ENCODE measurements around the gene SLC41A3. TPM values are rescaled to one million over a fixed set of nuclear protein-coding genes. Genes with fewer than 3 reads are reported as not detected.
"Not testable (repeated sequence)": the region's sequence is repeated elsewhere in the genome, so short reads cannot be mapped to it uniquely, and the experiment has no call there.

SLC41A3 gene
- total RNA-seq, 4 donors from 2014 or later, result 31.0 to 62.7 (median 37.5) TPM

- WGBS, 2 donors (ENCODE audit: low coverage in 1 of 2), result 18 to 27% methylated on average over 3 of the region's 3 CpGs
- ATAC-seq, result no peak
- H3K9me3 ChIP-seq, result peaks cover 0 to 16% (median 0%) of the 10 kb centered on the region in 3 donors
- no peak overlapping the region for H3K27ac ChIP-seq
- H3K4me1 ChIP-seq, result no peaks in the 10 kb centered on the region
- TF ChIP-seq POLR2A (IDR thresholded peaks at IDR 0.05) (no peak), EP300 (IDR thresholded peaks at IDR 0.05) (no peak), POLR2AphosphoS5 (IDR thresholded peaks at IDR 0.05) (no peak), CTCF (IDR thresholded peaks at IDR 0.05) (no peak)
- no peaks in the 10 kb centered on the region for H3K27me3 ChIP-seq
- peaks cover 0 to 67% of the 10 kb centered on the region in 2 donors for H3K36me3 ChIP-seq
- no peak overlapping the region for H3K4me3 ChIP-seq
Measured at GRCh38 chr3:126005951-126006350, 78.0 kb downstream of the SLC41A3 start.

GRCh38 chr3:126004692-126005091 lies 79.2 kb downstream of the SLC41A3 start:
- Histone ChIP-seq H3K36me3 (peaks cover 0 to 56% of the 10 kb centered on the region in 2 donors), H3K9me3 (peaks cover 0 to 28% (median 0%) of the 10 kb centered on the region in 3 donors), H3K27ac (no peak overlapping the region), H3K4me3 (no peak overlapping the region), H3K27me3 (no peaks in the 10 kb centered on the region), H3K4me1 (no peaks in the 10 kb centered on the region)
- ATAC-seq, result no peak
- 67% methylated on average over 1 of the region's 7 CpGs; no CpG with 5 or more reads in 1 of the 2 donors for WGBS, 2 donors (ENCODE audit: low coverage in 1 of 2)
- no peak for TF ChIP-seq POLR2A (IDR thresholded peaks at IDR 0.05)
- no peak for TF ChIP-seq POLR2AphosphoS5 (IDR thresholded peaks at IDR 0.05)
- no peak for TF ChIP-seq CTCF (IDR thresholded peaks at IDR 0.05)
- no peak for TF ChIP-seq EP300 (IDR thresholded peaks at IDR 0.05)

GRCh38 chr3:126004217-126004616 lies 79.7 kb downstream of the SLC41A3 start:
- Histone ChIP-seq H3K9me3 (peaks cover 0 to 33% (median 0%) of the 10 kb centered on the region in 3 donors), H3K4me1 (no peaks in the 10 kb centered on the region), H3K4me3 (no peak overlapping the region), H3K27me3 (no peaks in the 10 kb centered on the region), H3K27ac (no peak overlapping the region), H3K36me3 (peaks cover 0 to 54% of the 10 kb centered on the region in 2 donors)
- no peak for TF ChIP-seq CTCF (IDR thresholded peaks at IDR 0.05)
- no peak for TF ChIP-seq POLR2A (IDR thresholded peaks at IDR 0.05)
- ATAC-seq, result no peak
- no CpG with 5 or more reads among the region's 6 CpGs for WGBS, 2 donors (ENCODE audit: low coverage in 1 of 2)

- WGBS, 2 donors (ENCODE audit: low coverage in 1 of 2), result 90% methylated on average over 6 of the region's 10 CpGs; no CpG with 5 or more reads in 1 of the 2 donors
- Histone ChIP-seq H3K27me3 (no peaks in the 10 kb centered on the region), H3K9me3 (peaks cover 0 to 35% (median 0%) of the 10 kb centered on the region in 3 donors), H3K4me3 (no peak overlapping the region), H3K4me1 (no peaks in the 10 kb centered on the region), H3K27ac (no peak overlapping the region), H3K36me3 (peaks cover 0 to 48% of the 10 kb centered on the region in 2 donors)
- no peak for TF ChIP-seq POLR2A (IDR thresholded peaks at IDR 0.05)
- TF ChIP-seq EP300 (IDR thresholded peaks at IDR 0.05), result no peak
- no peak for TF ChIP-seq CTCF (IDR thresholded peaks at IDR 0.05)
- TF ChIP-seq POLR2AphosphoS5 (IDR thresholded peaks at IDR 0.05), result no peak
- no peak for ATAC-seq
Measured at GRCh38 chr3:126003447-126004190, 80.3 kb downstream of the SLC41A3 start.

- no peak for ATAC-seq
- TF ChIP-seq EP300 (IDR thresholded peaks at IDR 0.05) (no peak), CTCF (IDR thresholded peaks at IDR 0.05) (no peak), POLR2A (IDR thresholded peaks at IDR 0.05) (no peak), POLR2AphosphoS5 (IDR thresholded peaks at IDR 0.05) (no peak)
- peaks cover 0 to 35% (median 0%) of the 10 kb centered on the region in 3 donors for H3K9me3 ChIP-seq
Measured at GRCh38 chr3:126002189-126002588, 81.7 kb downstream of the SLC41A3 start.

GRCh38 chr3:125996751-125997150 lies 87.2 kb downstream of the SLC41A3 start:
- peaks cover 0 to 27% (median 0%) of the 10 kb centered on the region in 3 donors for H3K9me3 ChIP-seq
- not testable (repeated sequence) for H3K4me1 ChIP-seq, ATAC-seq, H3K4me3 ChIP-seq, H3K27ac ChIP-seq, H3K27me3 ChIP-seq, H3K36me3 ChIP-seq
- WGBS, 2 donors (ENCODE audit: low coverage in 1 of 2), result no CpG with 5 or more reads among the region's 4 CpGs

More at GRCh38 chr3:126002189-126002588, 81.7 kb downstream of the SLC41A3 start:
- Histone ChIP-seq H3K4me1 (no peaks in the 10 kb centered on the region), H3K4me3 (no peak overlapping the region), H3K36me3 (peaks cover 0 to 34% of the 10 kb centered on the region in 2 donors), H3K27me3 (no peaks in the 10 kb centered on the region), H3K27ac (no peak overlapping the region)

All from gastroesophageal sphincter (tissue), 4 donors.